ENCODE results near the gene SHB. TPM values are rescaled to one million over a fixed set of nuclear protein-coding genes. Genes with fewer than 3 reads are reported as not detected.

Gene SHB
- total and polyA plus RNA-seq, 2 of the 8 experiments (the other 6 are each of a cell fraction or from before 2014, with no cell fraction given): 4.1 to 12.6 TPM

GRCh38 chr9:38031594-38031993, 37.4 kb downstream of the SHB start (continued):
- no peak for TF ChIP-seq HDAC2 (IDR thresholded peaks at IDR 0.05; ENCODE audit: borderline replicate concordance in 1 of 2, low read depth in 2 of 2, low read length in 2 of 2)
- no peak for TF ChIP-seq KDM1A (IDR thresholded peaks at IDR 0.05; ENCODE audit: borderline replicate concordance, low read length)
- no peak for TF ChIP-seq POLR2A (IDR thresholded peaks at IDR 0.05; ENCODE audit: control extremely low read depth in 1 of 2, low read depth in 2 of 2, low read length in 2 of 2)
- no peak for TF ChIP-seq MAX (IDR thresholded peaks at IDR 0.05)
